ENCODE measurements around the gene RPL36A. TPM values are rescaled to one million over a fixed set of nuclear protein-coding genes. Genes with fewer than 3 reads are reported as not detected.

RPL36A gene
- total and polyA plus RNA-seq, 9 of the 15 experiments (the other 6 are each of a cell fraction or from before 2014, with no cell fraction given), result 412 to 4,539 (median 3,209) TPM

DNA sequence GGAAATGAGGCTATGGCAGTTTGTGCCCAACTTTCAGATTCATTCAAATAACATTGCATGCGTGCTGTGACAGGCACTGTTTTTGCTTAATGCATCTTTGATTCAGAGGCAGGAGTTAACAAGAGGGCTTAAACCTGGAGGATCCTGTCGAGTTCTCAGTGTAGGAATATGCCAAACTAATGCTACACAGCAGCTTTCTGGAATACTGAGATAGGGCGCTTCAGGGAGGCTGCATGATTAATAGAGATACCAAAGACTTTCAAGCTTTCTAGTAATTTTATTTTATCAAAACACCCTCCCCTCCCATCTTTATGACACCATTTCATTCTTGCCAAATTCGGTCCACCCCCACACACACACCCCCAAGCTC lies 41.6 kb upstream of the RPL36A start:
- TSS peak; percentile 97 for BruUV-seq (replicated peaks)
- ATAC-seq, result peak; percentile 15
- POLR2A ChIA-PET, result interaction anchor here (0.9 to 4.0 kb wide), 6 partner anchors 8 to 68 kb away, joined by 3 to 21 read pairs (median 5); partner anchors contain the start of gene RPL36A
- TF ChIP-seq MYBL2 (IDR thresholded peaks at IDR 0.05; ENCODE audit: low read depth) (no peak), MYBL2 (CRISPR knock-in tag; IDR thresholded peaks at IDR 0.05; ENCODE audit: borderline replicate concordance) (no peak), CREB1 (IDR thresholded peaks at IDR 0.05) (no peak), CREB1 (CRISPR knock-in tag; IDR thresholded peaks at IDR 0.05) (no peak), ILF3 (IDR thresholded peaks at IDR 0.05; ENCODE audit: borderline replicate concordance) (no peak), NR2C1 (IDR thresholded peaks at IDR 0.05) (0 out of 2 replicates have a peak, but pooled peaks have one; percentile 5), NR2C1 (tag; IDR thresholded peaks at IDR 0.05) (no peak), CBX2 (IDR thresholded peaks at IDR 0.05; ENCODE audit: insufficient read depth, low read length, poor library complexity, severe bottlenecking) (no peak), CHD2 (IDR thresholded peaks at IDR 0.05; ENCODE audit: low read depth, low read length) (no peak)
- TF ChIP-seq, protein P1, sequence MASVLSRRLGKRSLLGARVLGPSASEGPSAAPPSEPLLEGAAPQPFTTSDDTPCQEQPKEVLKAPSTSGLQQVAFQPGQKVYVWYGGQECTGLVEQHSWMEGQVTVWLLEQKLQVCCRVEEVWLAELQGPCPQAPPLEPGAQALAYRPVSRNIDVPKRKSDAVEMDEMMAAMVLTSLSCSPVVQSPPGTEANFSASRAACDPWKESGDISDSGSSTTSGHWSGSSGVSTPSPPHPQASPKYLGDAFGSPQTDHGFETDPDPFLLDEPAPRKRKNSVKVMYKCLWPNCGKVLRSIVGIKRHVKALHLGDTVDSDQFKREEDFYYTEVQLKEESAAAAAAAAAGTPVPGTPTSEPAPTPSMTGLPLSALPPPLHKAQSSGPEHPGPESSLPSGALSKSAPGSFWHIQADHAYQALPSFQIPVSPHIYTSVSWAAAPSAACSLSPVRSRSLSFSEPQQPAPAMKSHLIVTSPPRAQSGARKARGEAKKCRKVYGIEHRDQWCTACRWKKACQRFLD (CRISPR knock-in tag; IDR thresholded peaks at IDR 0.05), result 0 out of 2 replicates have a peak, but pooled peaks have one; percentile 19
- TF ChIP-seq, protein P2, sequence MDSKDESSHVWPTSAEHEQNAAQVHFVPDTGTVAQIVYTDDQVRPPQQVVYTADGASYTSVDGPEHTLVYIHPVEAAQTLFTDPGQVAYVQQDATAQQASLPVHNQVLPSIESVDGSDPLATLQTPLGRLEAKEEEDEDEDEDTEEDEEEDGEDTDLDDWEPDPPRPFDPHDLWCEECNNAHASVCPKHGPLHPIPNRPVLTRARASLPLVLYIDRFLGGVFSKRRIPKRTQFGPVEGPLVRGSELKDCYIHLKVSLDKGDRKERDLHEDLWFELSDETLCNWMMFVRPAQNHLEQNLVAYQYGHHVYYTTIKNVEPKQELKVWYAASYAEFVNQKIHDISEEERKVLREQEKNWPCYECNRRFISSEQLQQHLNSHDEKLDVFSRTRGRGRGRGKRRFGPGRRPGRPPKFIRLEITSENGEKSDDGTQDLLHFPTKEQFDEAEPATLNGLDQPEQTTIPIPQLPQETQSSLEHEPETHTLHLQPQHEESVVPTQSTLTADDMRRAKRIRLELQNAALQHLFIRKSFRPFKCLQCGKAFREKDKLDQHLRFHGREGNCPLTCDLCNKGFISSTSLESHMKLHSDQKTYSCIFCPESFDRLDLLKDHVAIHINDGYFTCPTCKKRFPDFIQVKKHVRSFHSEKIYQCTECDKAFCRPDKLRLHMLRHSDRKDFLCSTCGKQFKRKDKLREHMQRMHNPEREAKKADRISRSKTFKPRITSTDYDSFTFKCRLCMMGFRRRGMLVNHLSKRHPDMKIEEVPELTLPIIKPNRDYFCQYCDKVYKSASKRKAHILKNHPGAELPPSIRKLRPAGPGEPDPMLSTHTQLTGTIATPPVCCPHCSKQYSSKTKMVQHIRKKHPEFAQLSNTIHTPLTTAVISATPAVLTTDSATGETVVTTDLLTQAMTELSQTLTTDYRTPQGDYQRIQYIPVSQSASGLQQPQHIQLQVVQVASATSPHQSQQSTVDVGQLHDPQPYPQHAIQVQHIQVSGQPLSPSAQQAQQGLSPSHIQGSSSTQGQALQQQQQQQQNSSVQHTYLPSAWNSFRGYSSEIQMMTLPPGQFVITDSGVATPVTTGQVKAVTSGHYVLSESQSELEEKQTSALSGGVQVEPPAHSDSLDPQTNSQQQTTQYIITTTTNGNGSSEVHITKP (IDR thresholded peaks at IDR 0.05; ENCODE audit: partially characterized antibody), result no peak
- TF ChIP-seq, protein P3, sequence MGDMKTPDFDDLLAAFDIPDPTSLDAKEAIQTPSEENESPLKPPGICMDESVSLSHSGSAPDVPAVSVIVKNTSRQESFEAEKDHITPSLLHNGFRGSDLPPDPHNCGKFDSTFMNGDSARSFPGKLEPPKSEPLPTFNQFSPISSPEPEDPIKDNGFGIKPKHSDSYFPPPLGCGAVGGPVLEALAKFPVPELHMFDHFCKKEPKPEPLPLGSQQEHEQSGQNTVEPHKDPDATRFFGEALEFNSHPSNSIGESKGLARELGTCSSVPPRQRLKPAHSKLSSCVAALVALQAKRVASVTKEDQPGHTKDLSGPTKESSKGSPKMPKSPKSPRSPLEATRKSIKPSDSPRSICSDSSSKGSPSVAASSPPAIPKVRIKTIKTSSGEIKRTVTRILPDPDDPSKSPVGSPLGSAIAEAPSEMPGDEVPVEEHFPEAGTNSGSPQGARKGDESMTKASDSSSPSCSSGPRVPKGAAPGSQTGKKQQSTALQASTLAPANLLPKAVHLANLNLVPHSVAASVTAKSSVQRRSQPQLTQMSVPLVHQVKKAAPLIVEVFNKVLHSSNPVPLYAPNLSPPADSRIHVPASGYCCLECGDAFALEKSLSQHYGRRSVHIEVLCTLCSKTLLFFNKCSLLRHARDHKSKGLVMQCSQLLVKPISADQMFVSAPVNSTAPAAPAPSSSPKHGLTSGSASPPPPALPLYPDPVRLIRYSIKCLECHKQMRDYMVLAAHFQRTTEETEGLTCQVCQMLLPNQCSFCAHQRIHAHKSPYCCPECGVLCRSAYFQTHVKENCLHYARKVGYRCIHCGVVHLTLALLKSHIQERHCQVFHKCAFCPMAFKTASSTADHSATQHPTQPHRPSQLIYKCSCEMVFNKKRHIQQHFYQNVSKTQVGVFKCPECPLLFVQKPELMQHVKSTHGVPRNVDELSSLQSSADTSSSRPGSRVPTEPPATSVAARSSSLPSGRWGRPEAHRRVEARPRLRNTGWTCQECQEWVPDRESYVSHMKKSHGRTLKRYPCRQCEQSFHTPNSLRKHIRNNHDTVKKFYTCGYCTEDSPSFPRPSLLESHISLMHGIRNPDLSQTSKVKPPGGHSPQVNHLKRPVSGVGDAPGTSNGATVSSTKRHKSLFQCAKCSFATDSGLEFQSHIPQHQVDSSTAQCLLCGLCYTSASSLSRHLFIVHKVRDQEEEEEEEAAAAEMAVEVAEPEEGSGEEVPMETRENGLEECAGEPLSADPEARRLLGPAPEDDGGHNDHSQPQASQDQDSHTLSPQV (IDR thresholded peaks at IDR 0.05), result 0 out of 2 replicates have a peak, but pooled peaks have one; percentile 50

More for the DNA sequence above, 41.6 kb upstream of the RPL36A start:
- 9% methylated on average over 3 of the region's 4 CpGs for WGBS (ENCODE audit: insufficient coverage, low coverage, missing lambda C conversion rate)
- FAIRE-seq, result no peak
- H3K27ac ChIP-seq (ENCODE audit: extremely low read depth, low read depth, low read length), result peak overlapping the region; percentile 94
- CTCF ChIA-PET (ENCODE audit: low intra/inter-chr PET ratio), result no interaction called here
- H3K4me2 ChIP-seq (ENCODE audit: insufficient read depth, low read length), result peak overlapping the region; percentile 85
- H3K9me3 ChIP-seq (replicated peaks; ENCODE audit: control insufficient read depth, insufficient read depth, low read depth, low read length), result no peaks in the 10 kb centered on the region
- no peaks in the 10 kb centered on the region for H3K27me3 ChIP-seq (ENCODE audit: control insufficient read depth in 2 of 2, insufficient read depth in 2 of 2, low read length in 2 of 2)
- H3K36me3 ChIP-seq (ENCODE audit: control insufficient read depth, insufficient read depth, low read length), result peaks cover 53% of the 10 kb centered on the region
- H3K4me1 ChIP-seq (replicated peaks in 1 of 2; ENCODE audit: control insufficient read depth in 2 of 2, insufficient read depth in 2 of 2, low read length in 2 of 2), result peaks cover 0 to 6% of the 10 kb centered on the region in 2 experiments; a peak in 4 of 5 replicates
- H3K9ac ChIP-seq (ENCODE audit: insufficient read depth in 1 of 2, low read depth in 2 of 2, low read length in 2 of 2), result peak overlapping the region; percentile 85 to 96; a peak in 3 of 4 replicates
- in situ Hi-C loops (cut with MboI) (no loop called here), intact Hi-C loops (cut with micrococcal nuclease) (loop anchor here (2.0 to 5.0 kb wide), 2 partner anchors 42 to 58 kb away; partner anchors contain the start of genes GLA, HNRNPH2 and RPL36A)
- peak overlapping the region; percentile 95 for H2AFZ ChIP-seq (ENCODE audit: low read depth, low read length)
- H3K4me3 ChIP-seq, result peak overlapping the region; percentile 64; the same call in 1 of the 2 replicates
- H4K20me1 ChIP-seq (replicated peaks; ENCODE audit: control insufficient read depth, insufficient read depth, low read length), result no peaks in the 10 kb centered on the region
- no peaks in the 10 kb centered on the region for H3K9me1 ChIP-seq (ENCODE audit: control insufficient read depth, insufficient read depth, low read length)
- no peak for DNase-seq (ENCODE audit: extremely low read depth in 1 of 4, low spot score in 3 of 4)
- H3K79me2 ChIP-seq (ENCODE audit: control insufficient read depth, insufficient read depth, low read length), result peaks cover 40% of the 10 kb centered on the region

Data from K562 (cell line).